Natural killer cell (primary cell): Measurements from ENCODE around the gene PLCB1. TPM values are rescaled to one million over a fixed set of nuclear protein-coding genes. Genes with fewer than 3 reads are reported as not detected.

Experiments used
- ATAC-seq, 3 donors: fragments of 150-1000 bp in 2 of 3; fragments of 200-7000 bp in 1 of 3; cut with Tn5 transposase; 1 replicate in 1 of 3; 2 replicates in 2 of 3; pipeline ENCODE4 v1.10.0; 2021; ENCODE audit warnings: mild to moderate bottlenecking in 2 of 3, moderate library complexity in 2 of 3
- DNase-seq, 2 donors: peaks; one replicate each; pipeline versions ENCODE4 v3.0.0 to v3.0.0-alpha.2; 2013 to 2021; ENCODE audit warnings: mixed read lengths in 1 of 2
- H3K27ac ChIP-seq: one replicate; pipeline ENCODE4 v1.5.1; 2013; ENCODE audit warnings: mild to moderate bottlenecking, low read length
- H3K27me3 ChIP-seq: one replicate; pipeline ENCODE4 v1.6.1; 2013; ENCODE audit warnings: low read length; ENCODE audit not compliant: control insufficient read depth, insufficient read depth
- H3K36me3 ChIP-seq: one replicate; pipeline ENCODE4 v1.6.1; 2013; ENCODE audit warnings: low read length; ENCODE audit not compliant: control insufficient read depth, insufficient read depth
- H3K4me1 ChIP-seq: one replicate; pipeline ENCODE4 v1.6.1; 2013; ENCODE audit warnings: low read length; ENCODE audit not compliant: control insufficient read depth, insufficient read depth
- H3K4me3 ChIP-seq: one replicate; pipeline ENCODE4 v1.5.1; 2013; ENCODE audit warnings: low read length
- H3K9me3 ChIP-seq: one replicate; pipeline ENCODE4 v1.6.1; 2013; ENCODE audit warnings: low read length; ENCODE audit not compliant: control insufficient read depth, insufficient read depth
- H3K27ac Mint-ChIP-seq, 2 donors: one replicate each; pipeline ENCODE4 v1.8.0; 2022; ENCODE audit warnings: mild to moderate bottlenecking in 2 of 2, mixed read lengths in 2 of 2, moderate library complexity in 1 of 2
- H3K27me3 Mint-ChIP-seq, 2 donors: one replicate each; pipeline ENCODE4 v1.8.0; 2022; ENCODE audit warnings: low read depth in 2 of 2, mixed read lengths in 2 of 2
- H3K36me3 Mint-ChIP-seq: one replicate; pipeline ENCODE4 v1.8.0; 2022; ENCODE audit warnings: mixed read lengths
- H3K4me1 Mint-ChIP-seq, 2 donors: one replicate each; pipeline ENCODE4 v1.8.0; 2022; ENCODE audit warnings: mixed read lengths in 2 of 2
- H3K4me3 Mint-ChIP-seq: one replicate; pipeline ENCODE4 v1.8.0; 2022; ENCODE audit warnings: mild to moderate bottlenecking, moderate library complexity, mixed read lengths
- H3K9me3 Mint-ChIP-seq, 2 donors: one replicate each; pipeline ENCODE4 v1.8.0; 2022; ENCODE audit warnings: mixed read lengths in 2 of 2
- CTCF ChIP-seq: fragments of 200-600 bp; IDR thresholded peaks from one replicate; pipeline ENCODE4 v1.8.0; 2022; ENCODE audit warnings: antibody characterized with exemption
- WGBS: methylation state at CpG from one replicate; pipeline ENCODE4 v1.1.7; 2013; ENCODE audit warnings: missing lambda C conversion rate; ENCODE audit not compliant: insufficient coverage; 5-methylcytosine and 5-hydroxymethylcytosine counted together
- intact Hi-C: fragments of 100-400 bp; cut with micrococcal nuclease; formaldehyde crosslinking; loops from one replicate; pipeline ENCODE4 v1.14.2; 2022
- total RNA-seq, 4 donors: library from RNA; stranded (reverse); fragments of 120-200 nt in 1 of 4; gene quantifications; one replicate each; pipeline versions ENCODE4 v1.2.3 to v1.2.4, GENCODE V29; 2013 to 2022

The PLCB1 gene
- total RNA-seq, 3 donors from 2014 or later (not counting 1 experiment from before 2014, with no cell fraction given), result 48.7 to 66.2 (median 57.7) TPM

GRCh38 chr20:8515810-8516435 lies 383.9 kb downstream of the PLCB1 start:
- H3K27ac ChIP-seq, result no peak overlapping the region
- H3K4me3 ChIP-seq, result no peak overlapping the region
- no peak overlapping the region for H3K4me3 Mint-ChIP-seq
- no peak for DNase-seq
- TF ChIP-seq CTCF, result no peak
- H3K27ac Mint-ChIP-seq, result no peak overlapping the region
- no peaks in the 10 kb centered on the region for H3K27me3 ChIP-seq
- H3K9me3 ChIP-seq, result no peaks in the 10 kb centered on the region
- no peaks in the 10 kb centered on the region for H3K27me3 Mint-ChIP-seq
- no peak for ATAC-seq
- H3K4me1 ChIP-seq, result no peaks in the 10 kb centered on the region
- WGBS, result 93% methylated on average over 4 of the region's 4 CpGs
- H3K4me1 Mint-ChIP-seq, result peaks cover 16 to 28% of the 10 kb centered on the region in 2 donors
- H3K36me3 Mint-ChIP-seq, result no peaks in the 10 kb centered on the region
- no peaks in the 10 kb centered on the region for H3K9me3 Mint-ChIP-seq
- intact Hi-C loops, result no loop called here
- H3K36me3 ChIP-seq, result no peaks in the 10 kb centered on the region

DNA sequence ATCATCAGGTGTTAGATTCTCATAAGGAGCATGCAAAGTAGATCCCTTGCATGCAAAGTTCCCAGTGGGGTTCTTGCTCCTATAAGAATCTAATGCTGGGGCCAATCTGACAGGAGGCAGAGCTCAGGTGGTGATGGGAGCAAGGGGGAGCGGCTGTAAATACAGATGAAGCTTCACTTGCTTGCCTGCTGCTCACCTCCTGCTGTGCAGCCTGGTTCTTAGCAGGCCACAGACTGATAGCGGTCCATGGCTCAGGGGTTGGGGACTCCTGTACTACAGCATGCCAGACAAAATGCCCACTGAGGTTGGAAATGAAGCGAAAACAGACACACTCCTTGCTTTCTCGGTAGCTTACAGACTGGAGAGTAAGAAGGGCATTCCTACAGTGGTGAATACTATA lies 386.8 kb downstream of the PLCB1 start:
- H3K27me3 Mint-ChIP-seq, result no peaks in the 10 kb centered on the region
- DNase-seq (no peak), ATAC-seq (no peak)
- H3K9me3 ChIP-seq, result no peaks in the 10 kb centered on the region
- no peaks in the 10 kb centered on the region for H3K36me3 Mint-ChIP-seq
- no peaks in the 10 kb centered on the region for H3K4me1 ChIP-seq
- H3K27ac Mint-ChIP-seq, result no peak overlapping the region
- intact Hi-C loops, result no loop called here
- no peak overlapping the region for H3K27ac ChIP-seq
- H3K27me3 ChIP-seq, result no peaks in the 10 kb centered on the region
- H3K4me1 Mint-ChIP-seq, result peaks cover 28 to 38% of the 10 kb centered on the region in 2 donors
- no peak overlapping the region for H3K4me3 Mint-ChIP-seq
- no peak for TF ChIP-seq CTCF
- H3K36me3 ChIP-seq, result no peaks in the 10 kb centered on the region
- H3K4me3 ChIP-seq, result no peak overlapping the region
- 87% methylated on average over 4 of the region's 4 CpGs for WGBS
- no peaks in the 10 kb centered on the region for H3K9me3 Mint-ChIP-seq

DNA sequence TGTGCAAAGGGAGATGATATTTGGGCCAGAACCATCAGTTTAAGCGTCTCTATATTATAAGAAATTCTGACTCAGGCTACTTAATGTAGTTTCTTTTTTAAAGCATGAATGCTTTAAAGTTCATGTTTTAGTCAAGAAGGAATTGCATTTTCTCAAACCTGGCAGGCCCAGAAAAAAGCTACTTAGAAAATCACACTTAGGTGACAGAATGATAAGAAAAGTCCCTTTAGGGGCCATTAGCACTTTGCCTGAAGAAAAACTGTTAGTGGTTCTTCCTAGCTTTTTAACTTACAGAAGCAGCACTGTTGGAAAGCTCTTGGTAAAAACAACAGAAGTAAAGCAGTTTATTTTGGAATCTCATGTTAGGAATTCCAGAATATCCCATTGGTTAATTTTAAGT lies 387.8 kb downstream of the PLCB1 start:
- 100% methylated on average over 1 of the region's 1 CpG for WGBS
- Histone ChIP-seq H3K36me3 (no peaks in the 10 kb centered on the region), H3K27ac (no peak overlapping the region), H3K4me1 (no peaks in the 10 kb centered on the region), H3K27me3 (no peaks in the 10 kb centered on the region), H3K4me3 (no peak overlapping the region), H3K9me3 (no peaks in the 10 kb centered on the region)
- H3K36me3 Mint-ChIP-seq, result no peaks in the 10 kb centered on the region
- no peak for DNase-seq
- no peak overlapping the region for H3K4me3 Mint-ChIP-seq
- no peak for TF ChIP-seq CTCF
- no peak for ATAC-seq
- H3K27me3 Mint-ChIP-seq, result no peaks in the 10 kb centered on the region
- H3K9me3 Mint-ChIP-seq, result no peaks in the 10 kb centered on the region
- intact Hi-C loops, result no loop called here
- peaks cover 28 to 42% of the 10 kb centered on the region in 2 donors for H3K4me1 Mint-ChIP-seq
- H3K27ac Mint-ChIP-seq, result no peak overlapping the region

GRCh38 chr20:8522168-8522567 lies 390.1 kb downstream of the PLCB1 start:
- no peaks in the 10 kb centered on the region for H3K36me3 Mint-ChIP-seq
- H3K4me1 Mint-ChIP-seq, result peaks cover 24 to 27% of the 10 kb centered on the region in 2 donors
- ATAC-seq (no peak), DNase-seq (no peak)
- H3K27me3 Mint-ChIP-seq, result no peaks in the 10 kb centered on the region
- TF ChIP-seq CTCF, result no peak
- no peak overlapping the region for H3K4me3 Mint-ChIP-seq
- intact Hi-C loops, result no loop called here
- Histone ChIP-seq H3K27ac (no peak overlapping the region), H3K27me3 (no peaks in the 10 kb centered on the region), H3K4me1 (no peaks in the 10 kb centered on the region), H3K4me3 (no peak overlapping the region), H3K36me3 (no peaks in the 10 kb centered on the region), H3K9me3 (no peaks in the 10 kb centered on the region)
- no peak overlapping the region for H3K27ac Mint-ChIP-seq
- WGBS, result 93% methylated on average over 3 of the region's 4 CpGs
- H3K9me3 Mint-ChIP-seq, result no peaks in the 10 kb centered on the region
